HG03469 (cell line): Measurements from ENCODE around the gene LYPD6.
"Not testable (repeated sequence)": the region's sequence is repeated elsewhere in the genome, so short reads cannot be mapped to it uniquely, and the experiment has no call there.

Experiments used
- ATAC-seq: cut with Tn5 transposase; IDR thresholded peaks from one replicate; pipeline ENCODE4 v1.9.1; 2021; ENCODE audit warnings: mild to moderate bottlenecking, moderate library complexity, moderate number of reproducible peaks; ENCODE audit not compliant: unreplicated experiment

Gene LYPD6, protein sequence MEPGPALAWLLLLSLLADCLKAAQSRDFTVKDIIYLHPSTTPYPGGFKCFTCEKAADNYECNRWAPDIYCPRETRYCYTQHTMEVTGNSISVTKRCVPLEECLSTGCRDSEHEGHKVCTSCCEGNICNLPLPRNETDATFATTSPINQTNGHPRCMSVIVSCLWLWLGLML

DNA sequence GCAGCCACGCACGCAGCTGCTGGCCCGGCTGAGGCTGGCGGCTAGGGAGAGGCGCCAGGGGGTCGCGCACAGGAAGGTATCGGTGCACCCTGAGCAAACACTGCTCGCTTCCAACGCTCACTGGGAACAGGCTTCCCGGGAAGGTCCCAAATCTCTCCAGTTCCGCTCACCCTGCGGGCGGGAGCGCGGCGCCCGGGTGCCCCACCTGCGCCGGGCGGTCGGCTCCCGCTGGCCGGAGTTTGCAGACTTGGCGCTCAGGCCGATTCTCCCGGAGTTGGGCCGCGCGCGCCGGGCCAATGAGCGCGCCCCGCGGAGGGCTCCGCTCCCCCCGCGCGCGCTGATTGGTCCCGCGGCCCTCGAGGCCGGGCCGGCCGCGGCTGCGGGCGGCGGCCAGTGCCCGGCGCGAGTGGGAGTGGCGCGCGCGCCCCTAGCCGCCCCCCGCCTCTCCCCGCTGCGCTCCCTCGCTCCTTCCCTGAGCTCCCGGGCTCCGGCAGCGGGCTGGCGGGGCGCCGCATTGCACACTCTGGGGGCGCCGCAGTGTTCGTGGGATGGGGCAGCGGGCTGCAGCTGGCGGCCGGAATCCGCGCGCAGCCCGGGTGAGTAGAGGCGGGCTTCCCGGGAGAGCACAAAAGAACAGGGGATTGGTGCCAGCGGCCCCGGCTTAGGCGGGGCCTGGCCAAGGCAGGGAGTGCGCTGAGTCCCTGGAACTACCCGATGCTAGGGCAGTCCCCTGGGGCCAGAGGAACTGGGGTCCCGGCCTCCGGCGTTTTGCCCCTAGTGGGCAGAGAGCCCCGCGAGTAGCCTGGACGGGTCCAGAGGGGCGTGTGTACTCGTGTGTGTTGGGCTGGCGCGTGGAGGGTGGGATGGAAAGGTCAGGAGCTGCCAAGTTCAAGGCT, at the start of gene LYPD6:
Gene LYPD6, plus strand, starts transcription at position 461 of the 896 bp plus-strand sequence. CDS start 107,122 bp downstream, outside the sequence.
- ATAC-seq: peak; percentile 44

DNA sequence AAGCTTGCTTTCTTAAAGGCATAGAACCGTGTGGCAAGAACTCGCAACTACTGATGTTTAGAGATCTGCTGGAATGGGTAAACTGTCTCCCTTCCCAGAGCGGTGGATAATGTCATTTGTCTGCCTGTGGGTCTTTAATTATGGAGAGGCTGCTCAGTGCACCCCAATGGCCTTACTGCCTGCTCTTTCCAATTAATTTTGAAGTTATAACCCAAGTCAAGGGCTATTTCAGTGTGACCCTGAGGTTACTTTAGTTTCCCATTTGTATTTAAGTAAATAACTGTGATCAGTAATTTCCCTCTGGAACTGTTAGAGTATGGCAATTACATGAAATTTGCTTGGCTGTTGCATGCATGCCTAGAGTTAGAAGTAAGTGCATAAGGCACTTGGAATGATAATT, 48.9 kb upstream of the LYPD6 start:
- no peak for ATAC-seq

GRCh38 chr2:149290662-149291061, 39.7 kb upstream of the LYPD6 start:
- ATAC-seq: no peak

DNA sequence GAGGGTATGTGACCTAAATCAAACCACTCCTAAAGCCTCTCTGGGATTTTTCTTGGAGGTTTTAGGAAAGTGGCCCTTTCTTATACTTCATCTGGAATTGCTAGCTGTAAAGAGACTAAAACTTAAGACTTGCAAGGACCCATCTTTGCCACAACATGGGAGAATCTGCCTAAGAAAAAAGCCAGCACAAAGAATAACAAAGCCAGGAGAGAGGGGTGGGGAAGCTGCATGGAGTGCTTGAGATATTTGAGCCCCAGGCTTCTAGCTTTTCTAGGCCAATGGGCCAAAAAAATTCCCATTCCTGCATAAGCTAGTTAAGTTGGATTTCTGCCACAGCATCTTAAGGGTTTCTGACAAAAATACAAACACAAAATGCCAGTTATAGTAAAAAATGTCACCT, 38.5 kb upstream of the LYPD6 start:
- ATAC-seq: no peak

DNA sequence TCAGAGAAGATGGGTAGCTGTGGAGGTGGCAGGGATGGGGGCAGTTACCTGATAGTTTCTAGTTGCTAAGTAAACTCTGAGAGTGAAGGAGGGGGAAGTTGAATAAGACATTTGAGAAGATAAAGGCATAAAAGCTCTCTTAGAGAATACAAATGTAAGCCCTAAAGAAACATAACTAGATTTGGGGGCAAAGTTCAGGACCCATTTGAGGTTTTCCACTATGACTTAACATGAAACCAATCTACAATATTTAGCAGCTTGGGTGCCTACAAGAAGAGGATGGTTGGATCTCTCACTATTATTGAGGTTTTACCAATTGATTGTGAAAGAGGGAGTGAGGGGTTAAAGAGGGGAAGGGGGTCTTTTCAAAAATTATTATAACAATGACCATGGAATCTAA, 34.4 kb upstream of the LYPD6 start:
- ATAC-seq: no peak

GRCh38 chr2:149307014-149307413, 23.4 kb upstream of the LYPD6 start:
- ATAC-seq: no peak

DNA sequence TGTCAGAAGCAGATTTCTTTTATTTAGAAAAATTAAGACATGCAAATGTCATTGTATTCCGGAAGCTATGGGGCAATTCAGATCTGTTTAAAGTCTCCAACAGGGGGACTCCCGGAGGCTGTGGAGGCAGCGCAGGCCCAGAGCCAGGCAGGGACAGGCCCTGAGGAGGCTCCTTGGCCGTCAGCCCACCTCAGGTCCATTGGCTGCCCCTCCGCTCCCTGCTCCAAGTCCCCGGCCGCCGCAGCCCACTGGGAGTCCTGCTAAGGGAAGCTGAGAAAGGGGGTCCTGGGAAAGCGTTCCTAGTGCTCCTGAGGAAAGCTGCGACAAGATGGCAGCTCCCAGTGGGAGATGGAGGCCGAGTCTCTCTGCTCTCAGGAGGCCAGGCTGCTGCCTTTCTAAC, 20.0 kb upstream of the LYPD6 start:
- ATAC-seq: no peak

- ATAC-seq: no peak
Observed at GRCh38 chr2:149312039-149312438, 18.3 kb upstream of the LYPD6 start.

- peak; percentile 94 for ATAC-seq
Observed at GRCh38 chr2:149313512-149313972, 16.8 kb upstream of the LYPD6 start.

GRCh38 chr2:149314687-149315086, 15.7 kb upstream of the LYPD6 start:
- ATAC-seq: no peak

- ATAC-seq: no peak
Observed at GRCh38 chr2:149315461-149315860, 14.9 kb upstream of the LYPD6 start.

DNA sequence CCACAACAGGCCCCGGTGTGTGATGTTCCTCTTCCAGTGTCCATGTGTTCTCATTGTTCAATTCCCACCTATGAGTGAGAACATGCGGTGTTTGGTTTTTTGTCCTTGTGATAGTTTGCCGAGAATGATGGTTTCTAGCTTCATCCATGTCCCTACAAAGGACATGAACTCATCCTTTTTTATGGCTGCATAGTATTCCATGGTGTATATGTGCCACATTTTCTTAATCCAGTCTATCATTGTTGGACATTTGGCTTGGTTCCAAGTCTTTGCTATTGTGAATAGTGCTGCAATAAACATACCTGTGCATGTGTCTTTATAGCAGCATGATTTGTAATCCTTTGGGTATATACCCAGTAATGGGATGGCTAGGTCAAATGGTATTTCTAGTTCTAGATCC, 11.8 kb upstream of the LYPD6 start:
- not testable (repeated sequence) for ATAC-seq

DNA sequence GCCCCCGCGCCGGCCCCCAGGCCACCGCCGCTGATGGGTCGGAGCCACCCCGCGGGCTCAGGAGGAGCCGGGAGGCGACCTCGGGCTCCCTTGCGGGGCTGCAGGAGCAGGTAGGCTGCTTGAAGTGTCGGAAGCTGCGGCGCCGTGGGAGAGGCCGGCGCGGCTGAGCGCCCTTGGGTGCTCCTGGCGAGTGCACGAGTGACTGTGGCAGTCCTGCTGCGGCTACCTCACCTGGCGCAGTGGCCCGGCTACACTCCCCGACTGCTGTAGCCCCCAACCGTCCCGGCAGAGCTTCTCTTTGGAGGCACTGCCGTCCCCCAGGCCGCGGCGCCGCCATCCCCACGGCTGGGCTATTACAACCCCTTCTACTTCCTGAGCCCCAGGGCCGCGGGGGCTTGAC, 10.0 kb upstream of the LYPD6 start:
- ATAC-seq: no peak

- no peak for ATAC-seq
Observed at GRCh38 chr2:149329068-149329467, 1.3 kb upstream of the LYPD6 start.

DNA sequence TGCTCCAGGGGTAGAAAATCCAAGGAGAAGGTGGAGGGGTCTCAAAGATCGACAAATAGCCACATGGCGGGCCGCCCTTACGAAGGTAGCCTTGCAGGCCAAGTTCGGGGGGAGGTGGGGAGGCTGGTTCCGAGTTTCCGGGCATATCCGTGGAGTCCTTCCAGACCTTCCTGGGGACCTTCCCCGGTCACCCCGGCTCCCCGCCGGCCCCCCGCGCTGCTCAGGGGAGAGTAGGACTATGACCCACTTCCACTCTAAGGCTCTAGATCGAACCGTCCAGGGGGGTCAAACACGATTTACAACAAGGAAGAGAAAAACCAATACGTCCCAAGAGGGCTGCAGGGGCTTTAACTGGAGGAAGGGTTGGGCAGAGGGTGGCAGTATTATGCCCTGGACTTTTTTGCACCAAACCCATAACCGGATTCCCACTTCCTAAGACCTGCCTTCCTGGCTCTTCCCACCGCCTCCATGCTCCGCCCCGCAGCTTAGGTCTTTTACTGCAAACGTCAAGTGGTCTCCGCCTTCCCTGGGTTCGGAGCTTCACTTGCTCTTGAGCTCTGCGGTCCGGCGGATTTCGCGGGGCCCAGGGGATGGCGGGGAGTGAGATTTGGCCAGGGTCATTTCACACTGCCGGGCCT, 779 bp upstream of the LYPD6 start:
- ATAC-seq: no peak

GRCh38 chr2:149331023-149331400, 625 bp downstream of the LYPD6 start:
- ATAC-seq: no peak

DNA sequence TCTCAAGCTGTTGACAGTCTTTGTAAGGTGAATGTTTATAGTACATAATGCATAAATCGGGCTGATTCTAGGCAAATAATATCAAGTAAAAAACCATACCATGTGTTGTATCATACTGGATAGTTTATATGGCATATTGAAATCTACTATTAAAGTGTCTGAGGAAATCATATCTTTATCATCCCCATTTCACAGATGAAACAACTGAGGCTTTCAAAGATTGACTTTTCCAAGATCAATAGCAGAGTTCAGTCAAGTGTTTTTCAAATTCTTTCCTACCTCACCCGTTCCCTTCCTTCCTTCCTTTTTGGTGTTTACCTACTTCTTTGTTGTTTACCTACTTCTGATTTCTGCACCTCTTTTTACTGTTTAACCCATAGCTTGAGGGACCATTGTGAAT, 2.0 kb downstream of the LYPD6 start:
- ATAC-seq: no peak

DNA sequence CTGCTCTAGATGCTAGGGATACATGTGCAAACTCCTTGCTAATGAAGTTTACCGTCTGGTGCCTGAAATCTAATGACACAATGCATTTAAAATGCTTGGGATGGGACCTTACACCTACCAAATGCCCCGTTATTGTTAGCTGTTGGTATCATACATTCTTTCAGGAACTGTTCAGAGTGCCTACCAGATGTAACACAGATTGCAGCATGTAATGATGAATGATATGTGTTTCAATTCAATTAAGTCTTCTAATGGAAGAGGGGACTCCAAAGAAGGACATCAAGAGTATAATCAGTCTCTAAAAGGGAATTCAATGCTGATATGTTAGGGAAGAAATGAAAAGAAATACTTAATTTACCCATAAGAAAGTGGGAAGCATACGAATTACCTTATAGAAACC, 3.2 kb downstream of the LYPD6 start:
- ATAC-seq: no peak

- no peak for ATAC-seq
Observed at GRCh38 chr2:149334156-149334555, 3.8 kb downstream of the LYPD6 start.

DNA sequence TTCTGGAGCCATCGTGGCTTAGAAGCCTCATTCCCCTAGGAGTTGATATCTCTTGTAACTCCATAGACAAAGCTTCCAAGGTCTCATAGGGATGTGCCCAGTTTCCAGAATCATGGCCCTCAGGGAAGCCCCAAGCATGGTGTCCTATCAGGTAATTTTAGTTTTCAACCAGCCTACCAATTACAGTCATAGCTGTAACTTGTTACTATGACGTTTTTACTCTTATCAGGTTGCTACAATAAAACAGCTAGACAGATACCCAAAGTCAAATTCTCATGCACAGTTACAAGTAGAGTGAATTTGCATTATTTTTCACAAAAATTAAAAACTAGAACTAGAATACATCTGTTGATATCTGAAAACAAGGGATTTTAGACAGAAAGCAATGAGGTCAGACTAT, 8.9 kb downstream of the LYPD6 start:
- no peak for ATAC-seq

GRCh38 chr2:149342509-149342908, 12.1 kb downstream of the LYPD6 start:
- no peak for ATAC-seq

DNA sequence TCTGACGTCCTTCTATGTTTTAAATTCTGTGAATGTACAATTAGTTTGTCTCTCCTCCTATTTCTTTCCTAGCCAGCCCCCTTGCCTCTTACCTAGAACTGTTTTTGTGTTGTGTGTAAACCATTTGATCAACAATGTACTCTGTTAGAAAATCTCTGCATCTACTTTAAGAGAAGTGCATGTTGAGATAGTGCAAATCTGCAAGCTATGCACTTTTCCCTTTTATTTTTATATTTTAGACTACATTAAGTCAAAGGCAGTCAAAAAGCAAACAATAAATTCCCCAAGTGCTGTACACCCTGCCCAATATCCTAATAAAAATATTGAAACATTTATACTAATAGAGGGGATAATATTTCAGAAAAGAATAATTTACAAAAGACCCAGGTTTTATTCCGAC, 13.7 kb downstream of the LYPD6 start:
- no peak for ATAC-seq
